NCI-H2081 treated with DMSO at 0.1 percent for 48 hours (cell line): Measurements from ENCODE around the gene CPLANE1.
"Not testable (repeated sequence)": the region's sequence is repeated elsewhere in the genome, so short reads cannot be mapped to it uniquely, and the experiment has no call there.

Experiments
- DNase-seq: peaks from one replicate; lab custom pipeline; 2025; lab: John Stamatoyannopoulos, UW

The CPLANE1 gene

GRCh38 chr5:37121027-37121426 lies 128.1 kb downstream of the CPLANE1 start:
- DNase-seq: no peak

- no peak for DNase-seq
These were observed 128.9 kb downstream of the CPLANE1 start for GRCh38 chr5:37120270-37120669.

GRCh38 chr5:37116359-37116758 lies 132.8 kb downstream of the CPLANE1 start:
- no peak for DNase-seq

GRCh38 chr5:37112383-37112991 lies 136.7 kb downstream of the CPLANE1 start:
- no peak for DNase-seq

GRCh38 chr5:37111426-37112382 lies 137.5 kb downstream of the CPLANE1 start:
- DNase-seq: no peak

- no peak for DNase-seq
These were observed 139.0 kb downstream of the CPLANE1 start for GRCh38 chr5:37110135-37110534.

GRCh38 chr5:37109338-37109737 lies 139.8 kb downstream of the CPLANE1 start:
- no peak for DNase-seq

GRCh38 chr5:37103302-37103701 lies 145.9 kb downstream of the CPLANE1 start:
- no peak for DNase-seq

- not testable (repeated sequence) for DNase-seq
These were observed 149.9 kb downstream of the CPLANE1 start for GRCh38 chr5:37099267-37099666.

GRCh38 chr5:37093795-37094194 lies 155.4 kb downstream of the CPLANE1 start:
- DNase-seq: not testable (repeated sequence)

- no peak for DNase-seq
These were observed 158.4 kb downstream of the CPLANE1 start for GRCh38 chr5:37090781-37091180.

- DNase-seq: no peak
These were observed 159.0 kb downstream of the CPLANE1 start for GRCh38 chr5:37090123-37090726.

- DNase-seq: no peak
These were observed 161.2 kb downstream of the CPLANE1 start for GRCh38 chr5:37088009-37088408.

- no peak for DNase-seq
These were observed 162.6 kb downstream of the CPLANE1 start for GRCh38 chr5:37086466-37087173.

GRCh38 chr5:37086026-37086425 lies 163.2 kb downstream of the CPLANE1 start:
- not testable (repeated sequence) for DNase-seq

- DNase-seq: not testable (repeated sequence)
These were observed 166.2 kb downstream of the CPLANE1 start for GRCh38 chr5:37082977-37083376.

GRCh38 chr5:37080697-37081096 lies 168.5 kb downstream of the CPLANE1 start:
- no peak for DNase-seq

- DNase-seq: no peak
These were observed 172.0 kb downstream of the CPLANE1 start for GRCh38 chr5:37077146-37077545.

- DNase-seq: no peak
These were observed 173.7 kb downstream of the CPLANE1 start for GRCh38 chr5:37075399-37075950.

GRCh38 chr5:37071901-37072581 lies 177.1 kb downstream of the CPLANE1 start:
- DNase-seq: no peak

GRCh38 chr5:37071487-37071886 lies 177.7 kb downstream of the CPLANE1 start:
- no peak for DNase-seq
